HG02763 (cell line): ENCODE data around the gene SLC2A13.

Experiments
- ATAC-seq: cut with Tn5 transposase; IDR thresholded peaks from one replicate; pipeline ENCODE4 v1.9.1; 2021; ENCODE audit warnings: mild to moderate bottlenecking, moderate library complexity; ENCODE audit not compliant: unreplicated experiment

Gene SLC2A13

DNA sequence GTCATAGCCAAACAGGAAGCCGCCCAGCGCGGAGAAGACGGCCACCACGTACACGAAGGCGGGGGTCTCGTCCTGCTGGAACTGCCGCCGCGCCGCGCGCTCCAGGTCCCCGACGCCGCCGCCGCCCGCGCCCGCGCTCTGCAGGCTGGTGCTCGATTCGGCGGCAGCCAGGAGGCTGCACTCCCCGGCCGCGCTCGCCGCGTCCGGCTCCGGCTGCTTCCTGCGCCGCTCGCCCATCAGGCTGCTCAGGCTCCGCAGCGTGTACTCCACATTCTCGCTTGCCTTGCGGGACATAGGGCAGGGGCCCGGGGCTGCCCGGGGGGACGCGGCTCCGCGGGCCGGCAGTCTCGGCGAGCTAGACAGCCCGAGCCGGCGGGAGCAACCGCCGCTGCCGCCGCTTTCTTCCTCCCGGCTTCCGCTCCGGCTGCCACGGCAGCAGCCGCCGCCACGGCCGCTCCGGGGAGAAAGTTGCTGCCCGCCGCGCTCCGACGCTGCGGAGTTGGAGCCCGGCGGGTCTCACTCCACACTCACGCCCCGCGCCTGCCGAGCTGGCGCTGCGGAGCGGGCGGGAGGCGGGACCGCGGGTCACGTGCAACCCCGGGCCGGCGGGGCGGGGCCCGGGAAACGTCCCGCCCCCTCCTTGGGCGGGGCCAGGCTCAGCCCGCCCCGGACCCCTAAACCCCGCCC lies at the start of gene SLC2A13:
SLC2A13 (minus strand) TSS at position 567 of the 687 bp plus-strand sequence; CDS start at position 294, 273 bp downstream.
- peak; percentile 84 for ATAC-seq

DNA sequence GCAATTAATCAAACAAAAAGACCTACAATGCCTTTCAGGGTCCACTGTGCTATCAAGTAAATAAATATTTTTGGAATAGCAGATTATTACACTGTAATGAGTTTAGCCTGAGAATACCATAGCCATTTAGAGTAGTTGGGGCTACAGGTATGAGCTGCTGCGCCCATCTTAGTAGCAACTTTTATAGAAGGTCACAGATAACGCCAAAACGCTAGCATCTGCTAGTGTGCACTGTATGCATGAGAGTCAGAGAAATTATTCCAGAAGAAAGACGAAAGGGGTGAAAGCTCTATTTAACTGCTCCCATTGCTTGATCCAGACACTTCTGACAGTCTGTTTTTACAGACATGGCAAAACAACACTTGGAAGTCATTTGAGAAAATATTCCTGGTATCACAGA lies 48.5 kb upstream of the SLC2A13 start:
- no peak for ATAC-seq

DNA sequence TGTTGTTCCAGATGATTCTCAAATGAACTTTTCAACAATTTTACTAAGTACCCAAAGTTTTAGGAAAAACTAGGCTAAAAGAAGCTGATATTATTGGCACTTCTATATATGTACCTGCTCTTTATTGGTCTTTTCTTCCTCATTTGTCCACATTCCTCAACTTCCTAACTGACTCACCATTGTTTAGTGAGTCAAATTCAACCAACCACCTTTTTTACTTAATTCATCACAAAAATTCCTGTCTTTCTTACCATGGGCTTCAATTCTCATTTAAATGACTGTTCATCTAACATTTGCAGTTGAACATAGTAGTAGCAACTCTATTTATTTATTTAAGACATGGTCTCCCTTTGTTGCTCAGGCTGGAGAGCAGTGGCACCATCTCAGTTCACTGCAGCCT lies 47.6 kb upstream of the SLC2A13 start:
- no peak for ATAC-seq

DNA sequence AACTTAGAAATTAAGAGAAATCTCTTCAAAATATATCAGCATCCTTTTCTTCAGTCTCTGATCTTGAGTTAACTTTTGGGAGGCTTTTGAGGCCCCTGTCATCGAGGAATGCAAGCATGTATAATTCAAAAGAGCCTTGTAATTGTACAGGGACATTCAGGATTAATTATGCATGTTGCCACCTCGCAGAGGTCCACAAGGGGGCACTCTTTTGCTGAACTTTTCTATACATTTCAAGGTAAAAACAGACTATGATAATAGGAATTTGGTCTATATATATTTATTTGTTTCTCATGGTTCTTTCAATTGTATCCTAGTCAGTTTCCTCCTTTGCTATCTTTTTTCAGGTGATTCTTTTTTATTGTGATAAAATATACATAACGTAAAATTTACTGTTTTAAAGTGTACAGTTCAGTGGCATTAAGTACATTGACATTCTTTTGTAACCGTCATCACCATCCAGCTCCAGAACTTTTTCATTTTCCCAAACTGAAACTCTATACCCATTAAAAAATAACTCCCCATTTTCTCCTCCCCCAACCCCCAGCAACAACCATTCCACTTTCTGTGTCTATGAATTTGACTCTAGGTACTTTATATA lies 47.0 kb upstream of the SLC2A13 start:
- ATAC-seq, result no peak

DNA sequence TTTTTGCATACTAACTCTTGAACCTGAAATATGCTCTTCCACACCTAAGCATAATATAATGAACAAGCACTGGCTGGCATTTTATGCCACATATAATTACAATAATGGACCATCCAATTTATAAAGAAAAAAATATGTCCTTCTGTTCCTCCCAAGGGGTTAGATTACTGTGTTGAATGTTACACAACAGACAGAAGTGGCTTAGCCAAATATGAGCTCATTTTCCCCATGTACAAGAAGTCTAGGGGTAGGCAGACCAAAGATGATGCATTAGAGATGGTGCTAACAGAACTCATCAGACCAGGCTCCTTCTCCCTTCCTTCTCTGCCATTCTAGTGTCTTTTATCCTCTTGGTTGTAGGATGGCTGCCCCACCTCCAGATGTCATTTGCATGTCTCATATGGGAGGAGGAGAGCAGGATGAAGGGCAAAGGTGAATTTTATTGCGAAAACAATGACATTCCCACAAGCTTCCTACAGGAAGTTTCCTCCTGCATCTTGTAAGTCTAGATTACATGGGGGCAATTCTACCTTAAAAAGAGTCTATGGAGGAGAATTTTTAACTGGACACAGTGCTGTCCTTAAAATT lies 43.9 kb upstream of the SLC2A13 start:
- ATAC-seq, result no peak

DNA sequence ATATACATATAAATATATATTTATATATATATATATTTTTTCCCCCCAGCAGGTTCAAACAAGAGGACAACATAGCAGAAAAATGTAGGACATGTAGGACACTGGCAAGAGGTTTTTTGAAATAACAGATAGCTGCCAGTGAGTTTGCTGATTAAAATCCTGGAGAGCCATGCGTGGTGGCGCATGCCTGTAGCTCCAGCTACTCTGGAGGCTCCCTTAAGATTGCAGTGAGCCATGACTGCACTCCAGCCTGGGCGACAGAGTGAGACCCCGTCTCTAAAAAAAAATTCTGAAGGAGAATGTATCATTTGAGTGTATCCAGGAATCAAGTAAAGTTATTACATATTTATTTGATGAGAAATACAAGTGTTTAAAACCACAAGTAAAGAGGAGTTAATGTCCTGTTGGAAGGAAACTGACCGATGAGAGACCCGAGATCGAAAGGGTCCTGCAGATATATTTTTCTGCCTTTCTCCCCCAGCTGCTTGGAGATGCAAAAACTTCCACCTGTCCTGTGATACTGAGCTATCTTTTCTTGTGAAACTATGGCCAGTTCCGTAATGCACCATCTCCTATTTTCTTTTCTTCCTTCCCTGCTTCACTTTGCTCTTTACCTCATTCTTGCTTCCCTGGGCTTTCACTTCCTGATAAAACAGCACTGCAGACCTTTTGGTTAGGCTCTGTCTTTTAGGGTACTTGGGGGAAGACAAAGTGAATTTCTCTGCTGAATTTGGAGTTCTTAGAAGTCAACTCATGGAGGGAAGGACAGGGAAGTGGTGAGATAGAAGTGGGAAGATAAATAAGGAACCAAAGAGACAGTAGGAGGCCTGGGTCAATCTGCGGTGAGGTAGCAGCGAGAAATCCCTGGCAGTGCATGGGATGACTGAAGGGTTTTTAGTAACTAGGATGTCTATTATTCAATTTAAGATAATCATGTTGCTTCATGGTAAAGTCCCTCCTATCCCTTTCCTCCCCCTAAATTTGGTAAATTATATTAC lies 41.2 kb upstream of the SLC2A13 start:
- no peak for ATAC-seq

DNA sequence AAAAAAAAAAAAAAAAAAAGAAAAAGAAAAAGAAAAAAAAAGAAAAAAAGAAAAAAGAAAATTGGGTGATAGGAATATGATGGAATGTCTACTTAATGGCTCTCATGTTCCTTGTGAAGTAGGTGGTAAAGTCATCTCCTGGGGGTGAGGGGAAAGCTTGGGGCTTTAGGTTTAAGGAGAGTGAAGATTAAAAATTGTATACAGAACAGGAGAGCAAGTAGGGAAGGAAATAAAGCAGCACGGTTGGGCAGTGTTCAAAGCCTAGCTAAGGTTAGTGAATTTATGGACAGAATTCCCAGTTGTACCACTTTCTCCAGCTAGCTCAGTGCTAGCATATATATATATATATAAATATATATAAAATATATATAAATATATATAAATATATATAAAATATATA lies 40.0 kb upstream of the SLC2A13 start:
- ATAC-seq, result no peak

DNA sequence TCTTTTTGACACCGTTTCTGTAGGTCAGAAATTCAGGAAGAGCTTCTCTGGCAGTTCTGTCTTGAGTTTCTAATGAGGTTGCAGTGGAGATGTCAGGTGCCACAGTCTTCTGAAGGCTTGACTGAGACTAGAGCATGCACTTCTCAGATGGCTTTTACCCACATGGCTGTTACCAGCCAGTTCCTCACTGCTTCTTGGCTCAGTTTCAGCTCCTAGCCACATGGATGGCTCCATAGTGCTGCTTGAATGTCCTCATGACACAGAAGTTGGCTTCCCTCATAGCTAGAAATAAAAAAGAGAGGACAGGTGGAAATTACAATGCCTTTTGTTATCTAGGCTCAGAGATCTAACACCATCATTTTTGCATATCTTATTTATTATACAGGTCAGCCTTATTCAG lies 38.1 kb upstream of the SLC2A13 start:
- ATAC-seq, result no peak

DNA sequence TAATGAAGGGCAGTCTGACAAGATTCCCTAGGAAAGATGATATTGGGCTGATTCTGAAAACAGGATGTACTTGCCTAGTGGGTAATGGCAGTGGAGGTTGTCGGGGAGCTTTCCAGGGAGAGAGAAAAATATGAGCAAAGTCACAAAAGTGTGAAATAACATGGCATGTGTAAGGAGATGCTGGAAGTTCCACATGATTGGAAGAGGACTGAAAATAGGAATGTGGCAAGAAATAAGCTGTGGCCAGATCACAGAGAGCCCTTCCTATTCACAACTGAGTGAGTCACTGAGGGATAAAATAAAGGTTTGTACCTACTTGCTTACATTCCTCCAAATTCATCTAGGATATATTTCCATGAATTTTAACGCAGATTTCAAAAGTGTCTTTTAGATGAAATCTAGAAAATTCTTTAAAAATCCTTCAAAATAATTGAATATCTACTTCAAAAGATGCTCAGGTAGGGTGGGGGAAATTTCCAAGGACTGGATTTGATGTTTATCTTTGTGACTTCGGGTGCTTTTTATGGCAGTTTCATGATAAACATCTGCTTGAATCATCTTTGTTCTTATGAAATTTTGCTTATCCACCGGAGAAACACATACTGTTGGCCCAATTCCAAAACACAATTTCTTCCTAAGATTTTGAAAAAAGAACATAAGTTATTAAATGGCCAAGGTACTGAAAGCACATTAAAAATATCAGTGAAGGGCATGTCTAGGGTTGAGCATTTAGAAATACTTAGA lies 36.3 kb upstream of the SLC2A13 start:
- no peak for ATAC-seq

DNA sequence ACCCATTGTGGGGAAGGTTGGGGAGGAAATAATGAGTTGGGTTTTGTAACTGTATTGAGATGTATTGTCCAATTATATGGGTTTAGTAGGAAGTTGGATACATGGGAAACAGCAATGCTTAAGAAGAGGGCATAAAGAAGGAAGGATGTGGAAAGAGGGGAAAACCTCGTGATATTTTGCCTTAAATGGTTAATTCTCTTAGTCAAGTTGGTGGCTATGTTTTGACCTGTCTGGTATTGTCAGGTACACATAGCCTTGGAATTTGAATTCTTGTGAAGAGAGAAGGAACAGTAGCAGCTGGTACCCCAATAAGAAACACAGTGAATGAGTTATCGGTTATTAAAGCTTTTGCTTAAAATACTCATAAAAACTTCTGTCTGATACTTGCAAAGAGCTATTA lies 32.6 kb upstream of the SLC2A13 start:
- ATAC-seq, result no peak

DNA sequence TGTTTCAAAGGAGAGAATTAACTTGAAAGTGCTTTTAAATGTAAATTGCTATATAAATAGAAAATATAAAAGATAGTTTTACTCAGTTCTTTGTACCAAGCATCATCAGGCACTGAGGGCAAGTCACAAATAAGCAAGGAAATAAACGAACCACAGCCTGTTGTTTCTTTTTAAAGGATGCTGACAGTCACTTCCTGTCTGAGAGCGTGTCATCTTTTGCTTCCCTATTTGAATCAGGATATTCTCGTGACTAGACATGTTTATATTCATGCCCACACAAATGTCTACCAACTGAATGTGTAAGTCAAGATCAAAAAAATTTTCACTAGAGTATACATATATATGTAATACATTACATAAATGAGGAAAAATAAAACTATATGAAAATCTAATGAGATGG lies 31.4 kb upstream of the SLC2A13 start:
- peak; percentile 84 for ATAC-seq

DNA sequence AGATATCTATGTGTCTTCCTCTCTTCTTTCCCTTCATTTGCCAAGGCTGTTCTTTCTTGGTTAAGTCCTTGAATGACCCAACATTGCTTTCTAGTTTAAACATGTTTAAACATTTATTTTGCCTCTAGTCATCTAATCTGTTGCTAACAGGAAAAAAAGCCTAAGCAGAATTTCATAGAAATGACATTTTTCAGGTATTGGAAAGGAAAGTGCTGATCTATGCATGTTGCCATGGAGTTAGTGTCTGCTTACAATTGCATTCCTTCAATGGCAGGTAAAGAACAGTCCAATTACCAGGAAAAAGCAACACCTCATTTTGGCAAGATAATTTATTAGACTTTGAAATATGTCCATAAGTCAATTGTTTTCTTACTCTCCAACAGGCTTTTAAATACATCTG lies 21.5 kb upstream of the SLC2A13 start:
- no peak for ATAC-seq

DNA sequence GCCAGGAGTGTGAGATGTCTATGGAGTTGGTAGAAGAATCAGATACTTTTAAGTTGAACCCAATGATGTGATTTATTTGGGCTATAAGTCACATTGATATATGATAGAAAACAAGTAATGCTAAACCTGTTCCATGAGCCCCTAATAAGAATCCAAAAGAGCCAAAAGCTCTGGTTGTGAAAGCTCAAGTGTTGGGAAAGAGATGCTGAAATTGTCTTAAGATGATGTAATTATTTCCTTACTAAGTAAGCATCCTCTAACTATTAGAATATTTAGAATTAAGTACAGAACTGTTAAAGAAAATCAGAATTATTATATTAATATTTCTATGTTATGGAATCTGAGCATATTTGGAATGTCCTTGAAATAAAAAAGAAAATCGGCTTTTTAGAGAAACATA lies 17.6 kb upstream of the SLC2A13 start:
- ATAC-seq, result no peak

DNA sequence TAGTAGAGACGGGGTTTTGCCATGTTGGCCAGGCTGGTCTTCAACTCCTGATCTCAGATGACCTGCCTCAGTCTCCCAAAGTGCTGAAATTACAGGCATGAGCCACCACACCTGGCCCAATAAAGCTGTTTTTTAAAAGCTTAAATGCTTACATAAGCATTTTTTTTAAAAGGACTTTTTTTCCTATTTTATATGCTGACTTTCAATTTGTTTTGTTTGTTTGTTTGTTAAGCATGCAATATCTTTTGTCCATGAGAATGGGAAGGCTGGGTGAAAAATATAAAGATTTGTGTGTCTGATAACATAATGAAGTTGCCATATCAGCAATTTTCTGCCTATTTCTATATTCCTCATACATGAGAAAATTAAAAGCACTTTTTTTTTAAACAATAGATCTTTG lies 17.0 kb upstream of the SLC2A13 start:
- no peak for ATAC-seq

DNA sequence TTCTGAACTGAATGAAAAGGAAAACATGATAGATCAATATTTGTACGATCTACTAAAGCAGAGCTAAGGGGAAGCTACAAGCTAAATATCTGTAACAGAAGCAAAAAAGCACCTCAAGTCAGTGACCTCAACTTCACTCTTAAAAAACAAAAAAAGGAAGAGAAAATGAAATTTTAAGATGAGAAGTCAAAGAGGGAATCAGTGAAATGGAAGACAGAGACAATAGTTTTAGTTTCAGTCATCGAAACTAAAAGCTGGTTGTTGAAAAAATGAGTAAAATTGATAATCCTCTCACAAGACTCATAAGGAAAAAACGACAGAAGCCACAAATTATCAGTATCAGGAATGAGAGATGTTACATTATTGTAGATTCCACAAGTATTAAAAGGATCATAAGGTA lies 11.9 kb upstream of the SLC2A13 start:
- ATAC-seq, result peak; percentile 78

DNA sequence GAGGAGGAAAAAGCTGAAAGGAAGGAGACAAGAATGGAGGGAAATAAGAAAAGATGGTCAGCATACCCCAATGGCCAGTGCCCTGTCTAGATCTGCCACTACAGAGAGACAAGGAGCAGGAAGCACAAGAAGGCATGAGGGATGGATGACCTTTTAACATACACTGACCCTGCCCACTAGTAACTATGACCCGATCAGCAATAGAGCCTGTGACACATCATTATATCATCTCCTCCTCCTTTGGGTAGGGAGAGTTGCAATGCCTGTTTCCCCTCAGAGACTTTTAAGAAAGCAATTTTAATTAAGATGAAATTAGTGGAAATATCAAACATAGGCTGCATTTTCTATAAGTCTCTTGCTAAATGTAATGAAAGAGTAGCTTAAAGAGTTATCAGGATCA lies 4.7 kb upstream of the SLC2A13 start:
- ATAC-seq, result no peak

DNA sequence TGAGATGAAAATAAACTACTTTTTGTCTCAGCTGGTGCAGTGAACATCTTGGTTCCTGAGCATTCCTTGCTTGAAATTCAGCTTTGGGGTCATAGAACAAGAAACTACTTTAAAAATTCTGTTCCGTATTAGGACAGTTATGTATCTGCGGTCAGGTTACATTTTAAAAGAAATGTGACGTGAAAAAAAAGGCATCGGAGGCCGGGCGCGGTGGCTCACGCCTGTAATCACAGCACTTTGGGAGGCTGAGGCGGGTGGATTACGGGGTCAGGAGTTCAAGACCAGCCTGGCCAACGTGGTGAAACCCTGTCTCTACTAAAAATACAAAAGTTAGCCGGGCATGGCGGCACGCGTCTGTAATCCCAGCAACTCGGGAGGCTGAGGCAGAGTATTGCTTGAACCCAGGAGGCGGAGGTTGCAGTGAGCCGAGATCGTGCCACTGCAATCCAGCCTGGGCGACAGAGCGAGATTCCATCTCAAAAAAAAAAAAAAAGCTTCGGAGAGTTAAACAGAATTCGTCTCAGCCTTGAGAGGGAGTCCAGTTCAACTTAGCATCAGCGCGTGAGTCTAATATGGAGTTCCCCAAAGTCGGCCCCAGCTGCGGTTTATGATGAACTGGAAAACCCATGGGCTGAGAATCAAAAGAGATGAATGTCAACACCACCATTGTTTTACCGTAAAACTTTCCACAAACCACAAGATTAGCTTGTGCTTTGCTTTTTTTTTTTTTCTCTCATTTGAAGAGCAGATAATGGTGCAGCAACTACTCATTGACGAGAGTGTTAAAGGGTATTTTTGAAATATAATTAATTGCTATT lies 2.1 kb upstream of the SLC2A13 start:
- ATAC-seq, result no peak

DNA sequence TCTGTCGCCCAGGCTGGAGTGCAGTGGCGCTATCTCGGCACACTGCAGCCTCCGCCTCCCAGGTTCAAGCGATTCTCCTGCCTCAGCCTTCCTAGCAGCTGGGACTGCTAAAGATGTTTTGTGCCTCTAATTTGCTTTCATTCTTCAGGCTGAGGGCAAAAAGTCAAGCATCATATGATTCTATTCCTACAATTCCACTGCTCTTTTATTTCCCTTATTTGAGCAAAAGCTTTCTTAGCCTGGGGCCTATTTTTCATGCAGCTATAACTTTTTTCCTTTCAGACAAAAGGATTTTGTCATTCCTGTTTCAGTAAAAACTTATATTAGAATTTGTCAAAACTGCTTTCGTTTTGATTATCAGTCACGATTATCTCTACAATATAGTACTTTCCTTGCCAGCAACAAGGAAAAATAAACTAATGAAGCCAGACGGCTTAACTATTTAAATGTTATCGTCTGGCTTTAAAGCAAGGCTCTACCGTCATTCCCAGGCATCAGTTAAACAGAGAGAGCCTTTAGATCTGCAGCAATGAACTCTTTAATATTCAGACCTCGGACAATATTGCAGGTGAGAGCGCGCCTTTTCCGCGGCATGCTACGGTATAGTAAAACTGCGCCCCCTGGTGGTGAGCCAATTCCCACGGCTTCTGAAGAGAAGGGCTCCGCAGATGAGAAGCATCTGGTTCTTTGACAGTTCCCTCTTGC lies 1.4 kb upstream of the SLC2A13 start:
- ATAC-seq, result peak; percentile 30

DNA sequence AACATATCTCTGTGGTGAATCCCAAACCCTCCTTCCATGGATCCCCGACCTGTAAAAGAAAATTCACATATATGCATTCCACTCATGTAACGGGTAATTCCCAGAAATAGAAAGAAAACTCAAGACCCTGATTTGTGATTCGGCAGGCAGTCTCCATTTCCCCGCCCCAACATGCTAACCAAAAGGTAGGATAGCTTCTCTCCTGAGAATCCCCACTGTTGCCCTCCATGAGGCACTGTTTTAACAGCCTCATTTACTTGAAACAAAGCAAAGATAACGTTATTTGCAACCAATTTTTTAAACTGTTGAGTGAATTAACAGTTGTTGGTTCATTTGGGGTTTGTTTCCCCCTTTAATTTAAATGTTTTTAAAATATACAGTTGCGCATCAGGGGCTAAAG lies 774 bp upstream of the SLC2A13 start:
- ATAC-seq, result no peak
